Common myeloid progenitor, CD34-positive (primary cell): ENCODE data around the gene HS6ST1.

Source experiments
- CTCF ChIA-PET: fragments of 350-600 bp; sonication (Branson Sonifier 250); formaldehyde crosslinking; loops from one replicate; lab custom pipeline; 2021; ENCODE audit warnings: antibody characterized with exemption; lab: Charles Lee
- POLR2A ChIA-PET: fragments of 350-600 bp; sonication (Branson Sonifier 250); formaldehyde crosslinking; loops from one replicate; lab custom pipeline; 2021; ENCODE audit warnings: antibody characterized with exemption; lab: Charles Lee
- DNase-seq, 3 donors: peaks; one replicate each; pipeline versions ENCODE4 v3.0.0 to v3.0.0-alpha.2; 2013
- H3K27ac ChIP-seq, 2 experiments: 1 replicate in 1 of 2; 2 replicates in 1 of 2; pipeline ENCODE4 v1.7.0; 2013; ENCODE audit warnings: inconsistent platforms in 2 of 2, low read length in 2 of 2, mild to moderate bottlenecking in 2 of 2, low read depth in 1 of 2, moderate library complexity in 1 of 2; ENCODE audit not compliant: severe bottlenecking in 2 of 2, insufficient read depth in 1 of 2, poor library complexity in 1 of 2
- H3K27me3 ChIP-seq, 5 experiments: replicated peaks in 2 of 5; 1 replicate in 3 of 5; 2 replicates in 2 of 5; pipeline versions ENCODE4 v1.6.1 to v1.7.0; 2013; ENCODE audit warnings: low read length in 4 of 5, mild to moderate bottlenecking in 2 of 5, moderate library complexity in 2 of 5, inconsistent platforms in 1 of 5; ENCODE audit not compliant: insufficient read depth in 5 of 5, control insufficient read depth in 4 of 5
- H3K36me3 ChIP-seq, 4 experiments: 1 replicate in 2 of 4; 2 replicates in 2 of 4; pipeline versions ENCODE4 v1.6.1 to v1.7.0; 2013; ENCODE audit warnings: low read length in 3 of 4, control low read depth in 1 of 4, mild to moderate bottlenecking in 1 of 4; ENCODE audit not compliant: control insufficient read depth in 4 of 4, insufficient read depth in 4 of 4
- H3K4me1 ChIP-seq, 4 experiments: 1 replicate in 3 of 4; 2 replicates in 1 of 4; pipeline versions ENCODE4 v1.6.1 to v1.7.1; 2013; ENCODE audit warnings: low read length in 3 of 4, mild to moderate bottlenecking in 3 of 4, control low read depth in 1 of 4, inconsistent platforms in 1 of 4, moderate library complexity in 1 of 4; ENCODE audit not compliant: control insufficient read depth in 4 of 4, insufficient read depth in 4 of 4; ENCODE audit errors: control extremely low read depth in 1 of 4
- H3K4me3 ChIP-seq, 7 experiments: 1 replicate in 4 of 7; 2 replicates in 3 of 7; pipeline versions ENCODE4 v1.5.1 to v1.7.0; 2013; ENCODE audit warnings: mild to moderate bottlenecking in 7 of 7, low read length in 6 of 7, moderate library complexity in 6 of 7, inconsistent platforms in 2 of 7, low read depth in 2 of 7, control low read depth in 1 of 7; ENCODE audit not compliant: insufficient read depth in 4 of 7, control insufficient read depth in 1 of 7; ENCODE audit errors: extremely low read depth in 1 of 7
- H3K9me3 ChIP-seq, 5 experiments: 1 replicate in 4 of 5; 2 replicates in 1 of 5; pipeline versions ENCODE4 v1.6.1 to v1.7.1; 2013; ENCODE audit warnings: low read length in 4 of 5, mild to moderate bottlenecking in 2 of 5, inconsistent platforms in 1 of 5, low read depth in 1 of 5, moderate library complexity in 1 of 5; ENCODE audit not compliant: control insufficient read depth in 4 of 5, insufficient read depth in 2 of 5; ENCODE audit errors: control extremely low read depth in 1 of 5
- WGBS: methylation state at CpG from one replicate; pipeline ENCODE4 v1.1.5; 2013; ENCODE audit not compliant: insufficient coverage; 5-methylcytosine and 5-hydroxymethylcytosine counted together

HS6ST1 gene

GRCh38 chr2:128250229-128251025 lies 68.2 kb downstream of the HS6ST1 start:
- H3K4me1 ChIP-seq, result peaks cover 0 to 8% (median 2%) of the 10 kb centered on the region in 4 experiments
- no peak for DNase-seq
- H3K4me3 ChIP-seq, result no peak overlapping the region
- WGBS, result 83% methylated on average over 8 of the region's 8 CpGs
- ChIA-PET CTCF (interaction anchor here (0.7 to 1.2 kb wide), 2 partner anchors 25 to 35 kb away, joined by 3 read pairs; no protein-coding TSS in a partner anchor), POLR2A (no interaction called here)
- H3K27me3 ChIP-seq, result no peaks in the 10 kb centered on the region
- no peak overlapping the region for H3K27ac ChIP-seq
- H3K9me3 ChIP-seq, result no peaks in the 10 kb centered on the region
- no peaks in the 10 kb centered on the region for H3K36me3 ChIP-seq

GRCh38 chr2:128249555-128249954 lies 69.1 kb downstream of the HS6ST1 start:
- DNase-seq, result no peak
- H3K27me3 ChIP-seq, result no peaks in the 10 kb centered on the region
- peaks cover 0 to 8% (median 2%) of the 10 kb centered on the region in 4 experiments for H3K4me1 ChIP-seq
- H3K27ac ChIP-seq, result no peak overlapping the region
- H3K9me3 ChIP-seq, result no peaks in the 10 kb centered on the region
- WGBS, result 100% methylated on average over 1 of the region's 2 CpGs
- H3K4me3 ChIP-seq, result no peak overlapping the region
- ChIA-PET POLR2A (no interaction called here), CTCF (interaction anchor here (1.2 kb wide), 1 partner anchor 34 kb away, joined by 3 read pairs; no protein-coding TSS in a partner anchor)
- no peaks in the 10 kb centered on the region for H3K36me3 ChIP-seq

GRCh38 chr2:128245813-128246212 lies 72.9 kb downstream of the HS6ST1 start:
- Histone ChIP-seq H3K27me3 (no peaks in the 10 kb centered on the region), H3K36me3 (no peaks in the 10 kb centered on the region), H3K9me3 (no peaks in the 10 kb centered on the region), H3K4me1 (peaks cover 0 to 8% (median 2%) of the 10 kb centered on the region in 4 experiments), H3K4me3 (no peak overlapping the region), H3K27ac (no peak overlapping the region)
- peak in 2 of 3 donors; percentile 43 to 80 for DNase-seq
- ChIA-PET CTCF (interaction anchor here (1.3 kb wide), 1 partner anchor 10 kb away, joined by 3 read pairs; no protein-coding TSS in a partner anchor), POLR2A (interaction anchor here (0.6 kb wide), 1 partner anchor 26 kb away, joined by 3 read pairs; no protein-coding TSS in a partner anchor)

GRCh38 chr2:128241896-128242295 lies 76.8 kb downstream of the HS6ST1 start:
- ChIA-PET CTCF (no interaction called here), POLR2A (interaction anchor here (0.6 kb wide), 1 partner anchor 23 kb away, joined by 3 read pairs; no protein-coding TSS in a partner anchor)
- Histone ChIP-seq H3K27ac (no peak overlapping the region), H3K4me3 (no peak overlapping the region), H3K9me3 (no peaks in the 10 kb centered on the region), H3K4me1 (peaks cover 0 to 8% (median 2%) of the 10 kb centered on the region in 4 experiments), H3K36me3 (no peaks in the 10 kb centered on the region), H3K27me3 (no peaks in the 10 kb centered on the region)
- DNase-seq, result no peak
- no CpG with 5 or more reads among the region's 3 CpGs for WGBS

GRCh38 chr2:128237911-128238697 lies 80.6 kb downstream of the HS6ST1 start:
- Histone ChIP-seq H3K4me3 (no peak overlapping the region), H3K4me1 (peaks cover 0 to 6% (median 2%) of the 10 kb centered on the region in 4 experiments), H3K36me3 (no peaks in the 10 kb centered on the region), H3K27ac (no peak overlapping the region), H3K9me3 (no peaks in the 10 kb centered on the region), H3K27me3 (no peaks in the 10 kb centered on the region)
- CTCF ChIA-PET, result interaction anchor here (1.0 kb wide), 1 partner anchor 59 kb away, joined by 3 read pairs; no protein-coding TSS in a partner anchor
- POLR2A ChIA-PET, result no interaction called here
- WGBS, result 94% methylated on average over 7 of the region's 8 CpGs
- no peak for DNase-seq

- ChIA-PET CTCF (interaction anchor here (0.9 to 1.0 kb wide), 2 partner anchors 58 to 173 kb away, joined by 3 read pairs; no protein-coding TSS in a partner anchor), POLR2A (no interaction called here)
Observed at GRCh38 chr2:128237081-128237534, 81.6 kb downstream of the HS6ST1 start.

More at GRCh38 chr2:128237081-128237534, 81.6 kb downstream of the HS6ST1 start:
- Histone ChIP-seq H3K4me3 (no peak overlapping the region), H3K9me3 (no peaks in the 10 kb centered on the region), H3K27me3 (peaks cover 0 to 1% (median 0%) of the 10 kb centered on the region in 5 experiments), H3K27ac (no peak overlapping the region), H3K36me3 (no peaks in the 10 kb centered on the region), H3K4me1 (peaks cover 0 to 11% (median 10%) of the 10 kb centered on the region in 4 experiments)
- WGBS, result 53% methylated on average over 2 of the region's 2 CpGs
- DNase-seq, result peak in 2 of 3 donors; percentile 52 to 75
